Measurements from ENCODE around the gene ERMN. TPM values are rescaled to one million over a fixed set of nuclear protein-coding genes. Genes with fewer than 3 reads are reported as not detected.

The ERMN gene
- total RNA-seq, 1 experiment from 2014 or later = not detected

GRCh38 chr2:157292853-157293252 lies 32.8 kb downstream of the ERMN start:
- no TSS peak for BruUV-seq (replicated peaks)
- no peak overlapping the region for H3K4me3 ChIP-seq (ENCODE audit: low read depth in 2 of 2, low read length in 2 of 2)
- no peak overlapping the region for H3K27ac ChIP-seq (ENCODE audit: low read length)
- intact Hi-C loops (cut with micrococcal nuclease; ENCODE audit: unreplicated experiment) (no loop called here), in situ Hi-C loops (cut with HindIII; ENCODE audit: low pct_unique_long_range_greater_than_20kb, low sequenced_read_pairs) (no loop called here)
- TF ChIP-seq TCF7L2 (IDR thresholded peaks at IDR 0.05; ENCODE audit: low read depth, low read length) (no peak), POLR2AphosphoS5 (IDR thresholded peaks at IDR 0.05; ENCODE audit: low read depth, low read length) (no peak), REST (IDR thresholded peaks at IDR 0.05; ENCODE audit: insufficient read depth in 1 of 2, low read depth in 2 of 2, low read length in 1 of 2) (no peak), SIN3A (IDR thresholded peaks at IDR 0.05; ENCODE audit: borderline replicate concordance, insufficient read depth, low read depth, low read length) (no peak), CTCF (IDR thresholded peaks at IDR 0.05) (no peak)
- ChIA-PET POLR2A (no interaction called here), CTCF (no interaction called here)
- DNase-seq (ENCODE audit: low read depth, low spot score) = no peak
- no peaks in the 10 kb centered on the region for H3K9me3 ChIP-seq (ENCODE audit: control insufficient read depth, insufficient read depth, low read depth, low read length)
- no peaks in the 10 kb centered on the region for H3K4me1 ChIP-seq (ENCODE audit: control insufficient read depth, insufficient read depth, low read length)
- H3K27me3 ChIP-seq (ENCODE audit: control insufficient read depth, insufficient read depth, low read length) = no peaks in the 10 kb centered on the region; the same call in 1 of the 2 replicates
- no peaks in the 10 kb centered on the region for H3K36me3 ChIP-seq (ENCODE audit: control insufficient read depth, insufficient read depth, low read length)
- ATAC-seq = no peak

GRCh38 chr2:157291018-157291417 lies 34.6 kb downstream of the ERMN start:
- Histone ChIP-seq H3K27ac (ENCODE audit: low read length) (no peak overlapping the region), H3K9me3 (ENCODE audit: control insufficient read depth, insufficient read depth, low read depth, low read length) (no peaks in the 10 kb centered on the region), H3K4me1 (ENCODE audit: control insufficient read depth, insufficient read depth, low read length) (no peaks in the 10 kb centered on the region), H3K4me3 (ENCODE audit: low read depth in 2 of 2, low read length in 2 of 2) (no peak overlapping the region), H3K36me3 (ENCODE audit: control insufficient read depth, insufficient read depth, low read length) (no peaks in the 10 kb centered on the region), H3K27me3 (ENCODE audit: control insufficient read depth, insufficient read depth, low read length) (no peaks in the 10 kb centered on the region)
- BruUV-seq (replicated peaks) = no TSS peak
- intact Hi-C loops (cut with micrococcal nuclease; ENCODE audit: unreplicated experiment) = no loop called here
- ChIA-PET CTCF (no interaction called here), POLR2A (no interaction called here)
- no peak for ATAC-seq
- TF ChIP-seq SIN3A (IDR thresholded peaks at IDR 0.05; ENCODE audit: borderline replicate concordance, insufficient read depth, low read depth, low read length) = no peak
- no peak for TF ChIP-seq POLR2AphosphoS5 (IDR thresholded peaks at IDR 0.05; ENCODE audit: low read depth, low read length)
- TF ChIP-seq CTCF (IDR thresholded peaks at IDR 0.05) = no peak
- TF ChIP-seq REST (IDR thresholded peaks at IDR 0.05; ENCODE audit: insufficient read depth in 1 of 2, low read depth in 2 of 2, low read length in 1 of 2) = no peak
- TF ChIP-seq TCF7L2 (IDR thresholded peaks at IDR 0.05; ENCODE audit: low read depth, low read length) = no peak
- no peak for DNase-seq (ENCODE audit: low read depth, low spot score)
- in situ Hi-C loops (cut with HindIII; ENCODE audit: low pct_unique_long_range_greater_than_20kb, low sequenced_read_pairs) = no loop called here
